ENCODE measurements around the gene KSR2. TPM values are rescaled to one million over a fixed set of nuclear protein-coding genes. Genes with fewer than 3 reads are reported as not detected.

KSR2 gene
- total and polyA plus RNA-seq, 2 of the 13 experiments (the other 11 are each of a cell fraction or from before 2014, with no cell fraction given), result 0.02 TPM; not detected in 1

DNA sequence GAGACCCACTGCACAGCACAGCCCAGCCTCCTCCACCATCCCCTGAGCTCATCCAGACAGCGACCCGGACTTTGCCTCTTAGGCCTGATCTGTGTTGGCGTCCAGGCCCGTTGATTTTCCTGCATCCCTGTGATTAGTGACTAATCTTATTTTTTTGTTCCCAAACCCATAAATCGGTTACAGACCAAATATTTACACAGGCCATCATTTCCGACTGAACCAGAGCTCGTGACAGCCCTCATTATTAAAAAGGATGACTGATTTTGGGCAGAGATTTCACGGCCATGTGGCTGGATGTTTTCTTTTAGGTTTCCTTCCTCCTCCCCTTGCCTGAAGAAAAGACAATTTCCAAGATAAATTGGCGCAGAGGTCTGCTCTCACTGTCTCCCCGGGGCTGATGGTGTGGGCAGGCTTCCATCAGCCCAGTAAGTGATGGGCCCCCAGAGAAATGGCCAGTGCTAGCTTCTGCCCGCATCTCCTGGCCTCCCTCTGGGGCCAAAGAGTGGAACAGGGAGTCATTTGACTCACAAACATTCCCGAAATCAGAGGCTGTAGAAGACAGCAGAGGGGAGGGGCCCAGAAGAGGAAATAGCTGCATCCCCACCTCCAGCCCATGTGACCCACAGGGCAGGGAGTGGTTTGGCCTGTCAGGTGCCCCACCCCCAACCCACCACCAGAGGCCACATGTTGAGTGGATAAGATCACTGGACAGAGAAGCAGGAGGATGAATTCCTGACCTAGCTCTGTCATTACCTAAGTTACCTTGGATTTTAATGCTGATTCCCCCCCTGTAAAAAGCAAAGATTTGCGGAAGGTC is 283.5 kb downstream of the KSR2 start:
- Histone ChIP-seq H3K4me3 (replicated peaks in 1 of 3; ENCODE audit: insufficient read depth in 1 of 3, low read depth in 2 of 3, low read length in 3 of 3) (no peak overlapping the region), H3K36me3 (replicated peaks in 1 of 2; ENCODE audit: control insufficient read depth in 1 of 2, insufficient read depth in 2 of 2, low read length in 2 of 2) (no peaks in the 10 kb centered on the region), H3K27me3 (ENCODE audit: control insufficient read depth in 1 of 2, insufficient read depth in 2 of 2, low read length in 2 of 2) (peaks cover 2 to 12% of the 10 kb centered on the region in 2 experiments; a peak in 2 of 5 replicates), H2AFZ (ENCODE audit: low read length) (no peak overlapping the region), H3K4me2 (ENCODE audit: low read depth, low read length) (no peak overlapping the region), H4K20me1 (ENCODE audit: insufficient read depth, low read length) (no peaks in the 10 kb centered on the region), H3K9me3 (ENCODE audit: low read length) (no peaks in the 10 kb centered on the region), H3K79me2 (ENCODE audit: insufficient read depth, low read length) (no peaks in the 10 kb centered on the region), H3K4me1 (ENCODE audit: insufficient read depth, low read length) (peaks cover 12% of the 10 kb centered on the region), H3K27ac (ENCODE audit: extremely low read length, insufficient read depth, low read length) (no peak overlapping the region), H3K9ac (ENCODE audit: insufficient read depth, low read depth, low read length) (no peak overlapping the region)
- ChIA-PET CTCF (ENCODE audit: low intra/inter-chr PET ratio, low total read pairs) (no interaction called here), POLR2A (no interaction called here)
- TF ChIP-seq, protein P1, sequence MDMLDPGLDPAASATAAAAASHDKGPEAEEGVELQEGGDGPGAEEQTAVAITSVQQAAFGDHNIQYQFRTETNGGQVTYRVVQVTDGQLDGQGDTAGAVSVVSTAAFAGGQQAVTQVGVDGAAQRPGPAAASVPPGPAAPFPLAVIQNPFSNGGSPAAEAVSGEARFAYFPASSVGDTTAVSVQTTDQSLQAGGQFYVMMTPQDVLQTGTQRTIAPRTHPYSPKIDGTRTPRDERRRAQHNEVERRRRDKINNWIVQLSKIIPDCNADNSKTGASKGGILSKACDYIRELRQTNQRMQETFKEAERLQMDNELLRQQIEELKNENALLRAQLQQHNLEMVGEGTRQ (IDR thresholded peaks at IDR 0.05; ENCODE audit: low read depth, low read length), result peak; percentile 13; the same call in 1 of the 2 replicates
- TF ChIP-seq, protein P1 (CRISPR knock-in tag; IDR thresholded peaks at IDR 0.05; ENCODE audit: borderline replicate concordance), result no peak
- TF ChIP-seq CC2D1A (CRISPR knock-in tag; IDR thresholded peaks at IDR 0.05) (no peak), ZMYM4 (CRISPR knock-in tag; IDR thresholded peaks at IDR 0.05) (no peak), ZNF841 (CRISPR knock-in tag; IDR thresholded peaks at IDR 0.05; ENCODE audit: borderline replicate concordance) (no peak), HNRNPL (IDR thresholded peaks at IDR 0.05; ENCODE audit: low read depth, low read length) (no peak)
- TF ChIP-seq, protein P2, sequence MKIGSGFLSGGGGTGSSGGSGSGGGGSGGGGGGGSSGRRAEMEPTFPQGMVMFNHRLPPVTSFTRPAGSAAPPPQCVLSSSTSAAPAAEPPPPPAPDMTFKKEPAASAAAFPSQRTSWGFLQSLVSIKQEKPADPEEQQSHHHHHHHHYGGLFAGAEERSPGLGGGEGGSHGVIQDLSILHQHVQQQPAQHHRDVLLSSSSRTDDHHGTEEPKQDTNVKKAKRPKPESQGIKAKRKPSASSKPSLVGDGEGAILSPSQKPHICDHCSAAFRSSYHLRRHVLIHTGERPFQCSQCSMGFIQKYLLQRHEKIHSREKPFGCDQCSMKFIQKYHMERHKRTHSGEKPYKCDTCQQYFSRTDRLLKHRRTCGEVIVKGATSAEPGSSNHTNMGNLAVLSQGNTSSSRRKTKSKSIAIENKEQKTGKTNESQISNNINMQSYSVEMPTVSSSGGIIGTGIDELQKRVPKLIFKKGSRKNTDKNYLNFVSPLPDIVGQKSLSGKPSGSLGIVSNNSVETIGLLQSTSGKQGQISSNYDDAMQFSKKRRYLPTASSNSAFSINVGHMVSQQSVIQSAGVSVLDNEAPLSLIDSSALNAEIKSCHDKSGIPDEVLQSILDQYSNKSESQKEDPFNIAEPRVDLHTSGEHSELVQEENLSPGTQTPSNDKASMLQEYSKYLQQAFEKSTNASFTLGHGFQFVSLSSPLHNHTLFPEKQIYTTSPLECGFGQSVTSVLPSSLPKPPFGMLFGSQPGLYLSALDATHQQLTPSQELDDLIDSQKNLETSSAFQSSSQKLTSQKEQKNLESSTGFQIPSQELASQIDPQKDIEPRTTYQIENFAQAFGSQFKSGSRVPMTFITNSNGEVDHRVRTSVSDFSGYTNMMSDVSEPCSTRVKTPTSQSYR (CRISPR knock-in tag; IDR thresholded peaks at IDR 0.05; ENCODE audit: borderline replicate concordance), result 0 out of 2 replicates have a peak, but pooled peaks have one; percentile 24
- BruUV-seq (replicated peaks), result no TSS peak
- intact Hi-C loops (cut with micrococcal nuclease; ENCODE audit: unreplicated experiment), result loop anchor here (10.0 kb wide), 1 partner anchor 149 kb away; no protein-coding TSS in a partner anchor
- WGBS (ENCODE audit: low lambda C conversion rate), result 18% methylated on average over 11 of the region's 13 CpGs
- in situ Hi-C loops (cut with HindIII; ENCODE audit: extremely low pct_ligation_motif_present, low pct_unique_long_range_greater_than_20kb), result no loop called here
- DNase-seq (ENCODE audit: low spot score) (peak; percentile 42), FAIRE-seq (no peak), ATAC-seq (peak; percentile 75)

Data from HepG2 (cell line).